Liver (tissue), 9 donors: ENCODE results near the gene VGLL4. TPM values are rescaled to one million over a fixed set of nuclear protein-coding genes. Genes with fewer than 3 reads are reported as not detected.

Experiments
- DNase-seq: peaks from one replicate; pipeline ENCODE4 v3.0.0-alpha.2; 2017; ENCODE audit warnings: low spot score
- H3K27ac ChIP-seq, 2 donors: one replicate each; pipeline ENCODE4 v1.7.0; 2013; ENCODE audit warnings: inconsistent platforms in 2 of 2, low read length in 2 of 2, control low read depth in 1 of 2, low read depth in 1 of 2, mild to moderate bottlenecking in 1 of 2
- H3K27me3 ChIP-seq, 4 donors: one replicate each; pipeline versions ENCODE4 v1.6.1 to v1.7.0; 2013; ENCODE audit warnings: low read length in 3 of 4, inconsistent platforms in 1 of 4, mild to moderate bottlenecking in 1 of 4, moderate library complexity in 1 of 4; ENCODE audit not compliant: control insufficient read depth in 4 of 4, insufficient read depth in 4 of 4
- H3K36me3 ChIP-seq, 4 donors: one replicate each; pipeline versions ENCODE4 v1.6.1 to v1.7.0; 2013; ENCODE audit warnings: low read length in 3 of 4, mild to moderate bottlenecking in 3 of 4, low read depth in 1 of 4, moderate library complexity in 1 of 4; ENCODE audit not compliant: control insufficient read depth in 4 of 4, insufficient read depth in 3 of 4
- H3K4me1 ChIP-seq, 4 donors: one replicate each; pipeline versions ENCODE4 v1.6.1 to v1.7.0; 2013; ENCODE audit warnings: low read length in 3 of 4, mild to moderate bottlenecking in 3 of 4, moderate library complexity in 1 of 4; ENCODE audit not compliant: control insufficient read depth in 4 of 4, insufficient read depth in 4 of 4
- H3K4me3 ChIP-seq, 3 donors: one replicate each; pipeline versions ENCODE4 v1.6.1 to v1.7.0; 2013; ENCODE audit warnings: low read length in 3 of 3, control low read depth in 1 of 3, low read depth in 1 of 3, mild to moderate bottlenecking in 1 of 3
- H3K9ac ChIP-seq, 2 donors: one replicate each; pipeline ENCODE4 v1.7.0; 2013; ENCODE audit warnings: low read length in 2 of 2, mild to moderate bottlenecking in 2 of 2, moderate library complexity in 2 of 2, control low read depth in 1 of 2, low read depth in 1 of 2
- H3K9me3 ChIP-seq, 4 donors: one replicate each; pipeline versions ENCODE4 v1.6.1 to v1.7.0; 2013; ENCODE audit warnings: low read length in 3 of 4; ENCODE audit not compliant: control insufficient read depth in 4 of 4
- ATF3 ChIP-seq: IDR thresholded peaks from 2 replicates; pipeline ENCODE4 v1.6.1; 2016; ENCODE audit warnings: antibody characterized with exemption
- CTCF ChIP-seq: fragments of 150-350 bp; IDR thresholded peaks from 2 replicates; pipeline ENCODE4 v1.5.1; 2017; ENCODE audit warnings: improper control_type of control experiment, low read depth, low read length; ENCODE audit not compliant: missing input control
- EGR1 ChIP-seq, 2 donors: IDR thresholded peaks; 2 replicates each; pipeline ENCODE4 v1.6.1; 2016 to 2018; ENCODE audit warnings: antibody characterized with exemption in 2 of 2, low read depth in 2 of 2
- FOXA2 ChIP-seq: IDR thresholded peaks from 2 replicates; pipeline ENCODE4 v1.6.1; 2016; ENCODE audit warnings: antibody characterized with exemption
- GABPA ChIP-seq, 2 donors: IDR thresholded peaks in 1 of 2; conservative IDR thresholded peaks in 1 of 2; 2 replicates each; pipeline ENCODE4 v1.6.1; 2016; ENCODE audit warnings: antibody characterized with exemption in 2 of 2, mild to moderate bottlenecking in 1 of 2, moderate library complexity in 1 of 2
- HNF4A ChIP-seq, 2 donors: conservative IDR thresholded peaks; 2 replicates each; pipeline ENCODE4 v1.6.1; 2016; ENCODE audit warnings: antibody characterized with exemption in 2 of 2, mild to moderate bottlenecking in 2 of 2
- HNF4G ChIP-seq: IDR thresholded peaks from 2 replicates; pipeline ENCODE4 v1.6.1; 2016; ENCODE audit warnings: antibody characterized with exemption
- JUND ChIP-seq, 2 donors: IDR thresholded peaks; 2 replicates each; pipeline ENCODE4 v1.6.1; 2016; ENCODE audit warnings: antibody characterized with exemption in 2 of 2
- MAX ChIP-seq: IDR thresholded peaks from 2 replicates; pipeline ENCODE4 v1.6.1; 2016; ENCODE audit warnings: antibody characterized with exemption
- NR2F2 ChIP-seq: IDR thresholded peaks from 2 replicates; pipeline ENCODE4 v1.6.1; 2016; ENCODE audit warnings: antibody characterized with exemption
- RAD21 ChIP-seq, 2 donors: IDR thresholded peaks; 2 replicates each; pipeline ENCODE4 v1.6.1; 2016; ENCODE audit warnings: antibody characterized with exemption in 2 of 2, mild to moderate bottlenecking in 2 of 2
- REST ChIP-seq: IDR thresholded peaks from 2 replicates; pipeline ENCODE4 v1.6.1; 2016; ENCODE audit warnings: antibody characterized with exemption, mild to moderate bottlenecking
- RXRA ChIP-seq, 2 donors: IDR thresholded peaks; 2 replicates each; pipeline ENCODE4 v1.6.1; 2017 to 2018; ENCODE audit warnings: antibody characterized with exemption in 2 of 2, mild to moderate bottlenecking in 1 of 2
- TAF1 ChIP-seq: conservative IDR thresholded peaks from 2 replicates; pipeline ENCODE4 v1.6.1; 2016; ENCODE audit warnings: antibody characterized with exemption, mild to moderate bottlenecking
- YY1 ChIP-seq: IDR thresholded peaks from 2 replicates; pipeline ENCODE4 v1.6.1; 2016; ENCODE audit warnings: antibody characterized with exemption, mild to moderate bottlenecking
- WGBS: extraction: QIAGEN DNeasy Blood & Tissue Kit; methylation state at CpG from one replicate; pipeline ENCODE4 v1.1.7; 2013; 5-methylcytosine and 5-hydroxymethylcytosine counted together
- polyA plus RNA-seq, 2 donors: library from polyadenylated mRNA; stranded (reverse) in 1 of 2; unstranded in 1 of 2; fragments of 200-250 nt in 1 of 2; fragments of >200 nt in 1 of 2; fragmentation: Nextera tagmentation in 1 of 2; extraction: Ambion mirVana in 1 of 2; gene quantifications; one replicate each; pipeline versions ENCODE4 v1.2.1 to v1.2.3, GENCODE V29; 2013 to 2015
- total RNA-seq, 2 donors: library from RNA; depleted of rRNA; stranded (reverse); fragments of >200 nt; gene quantifications; one replicate each; pipeline ENCODE4 v1.2.3, GENCODE V29; 2014
- donor health status: healthy.
- donor health status: healthy.
- donor health status: healthy.
- donor health status: healthy.
- donor health status: healthy.

The VGLL4 gene
- total and polyA plus RNA-seq, 4 donors = 7.2 to 27.9 (median 13.0) TPM

- 95% methylated on average over 16 of the region's 16 CpGs for WGBS
- H3K9me3 ChIP-seq = no peaks in the 10 kb centered on the region
- H3K4me3 ChIP-seq = no peak overlapping the region
- H3K27me3 ChIP-seq = no peaks in the 10 kb centered on the region
- no peak overlapping the region for H3K9ac ChIP-seq
- no peak for DNase-seq
- no peak overlapping the region for H3K27ac ChIP-seq
- TF ChIP-seq GABPA (IDR thresholded peaks at IDR 0.05 in 1 of 2, conservative IDR thresholded peaks at IDR 0.05 in 1 of 2) (no peak), MAX (no peak), FOXA2 (no peak), EGR1 (IDR thresholded peaks at IDR 0.05; ENCODE audit: low read depth in 2 of 2) (no peak), RAD21 (IDR thresholded peaks at IDR 0.05) (no peak), ATF3 (no peak)
- no peaks in the 10 kb centered on the region for H3K4me1 ChIP-seq
- peaks cover 0 to 18% (median 7%) of the 10 kb centered on the region in 4 donors for H3K36me3 ChIP-seq
Observed at GRCh38 chr3:11565072-11565471, 78.6 kb downstream of the VGLL4 start.

GRCh38 chr3:11564577-11565001 lies 79.1 kb downstream of the VGLL4 start:
- DNase-seq = no peak
- H3K9ac ChIP-seq = no peak overlapping the region
- H3K27ac ChIP-seq = no peak overlapping the region
- H3K4me3 ChIP-seq = no peak overlapping the region
- no peaks in the 10 kb centered on the region for H3K4me1 ChIP-seq
- peaks cover 0 to 18% (median 7%) of the 10 kb centered on the region in 4 donors for H3K36me3 ChIP-seq
- no peak for TF ChIP-seq ATF3
- TF ChIP-seq REST = no peak
- TF ChIP-seq HNF4A (conservative IDR thresholded peaks at IDR 0.05) = no peak
- no peak for TF ChIP-seq RXRA (IDR thresholded peaks at IDR 0.05)
- TF ChIP-seq JUND (IDR thresholded peaks at IDR 0.05) = no peak
- no peaks in the 10 kb centered on the region for H3K27me3 ChIP-seq
- H3K9me3 ChIP-seq = no peaks in the 10 kb centered on the region
- WGBS = 97% methylated on average over 19 of the region's 19 CpGs

- WGBS = 98% methylated on average over 7 of the region's 7 CpGs
- peaks cover 3 to 19% (median 9%) of the 10 kb centered on the region in 4 donors for H3K36me3 ChIP-seq
- H3K4me3 ChIP-seq = no peak overlapping the region
- H3K27me3 ChIP-seq = no peaks in the 10 kb centered on the region
- no peaks in the 10 kb centered on the region for H3K4me1 ChIP-seq
- no peak for DNase-seq
- H3K9me3 ChIP-seq = no peaks in the 10 kb centered on the region
- H3K27ac ChIP-seq = no peak overlapping the region
- no peak overlapping the region for H3K9ac ChIP-seq
- no peak for TF ChIP-seq MAX
- no peak for TF ChIP-seq YY1
- TF ChIP-seq FOXA2 = no peak
- TF ChIP-seq NR2F2 = no peak
- no peak for TF ChIP-seq RAD21 (IDR thresholded peaks at IDR 0.05)
- no peak for TF ChIP-seq REST
- TF ChIP-seq GABPA (IDR thresholded peaks at IDR 0.05 in 1 of 2, conservative IDR thresholded peaks at IDR 0.05 in 1 of 2) = no peak
- no peak for TF ChIP-seq TAF1
- TF ChIP-seq HNF4G = no peak
- TF ChIP-seq CTCF = no peak
- no peak for TF ChIP-seq ATF3
- TF ChIP-seq JUND (IDR thresholded peaks at IDR 0.05) = no peak
- no peak for TF ChIP-seq HNF4A (conservative IDR thresholded peaks at IDR 0.05)
- no peak for TF ChIP-seq RXRA (IDR thresholded peaks at IDR 0.05)
Observed at GRCh38 chr3:11563865-11564185, 79.9 kb downstream of the VGLL4 start.
